Body of pancreas (tissue), 4 donors: Measurements from ENCODE around the gene CCND2.

ENCODE experiments used
- POLR2A ChIP-seq, 3 donors: fragments of 450-650 bp; IDR thresholded peaks; one replicate each; pipeline ENCODE4 v1.6.1; 2016; ENCODE audit warnings: antibody characterized with exemption in 3 of 3, mild to moderate bottlenecking in 2 of 3
- TF ChIP-seq, protein P1 (sequence below), 7 experiments: fragments of 450-650 bp in 4 of 7; fragments of 200-600 bp in 3 of 7; sonication (generic) in 3 of 7; IDR thresholded peaks; one replicate each; pipeline ENCODE4 v1.5.1; 2016 to 2019; ENCODE audit warnings: antibody characterized with exemption in 7 of 7

DNA sequence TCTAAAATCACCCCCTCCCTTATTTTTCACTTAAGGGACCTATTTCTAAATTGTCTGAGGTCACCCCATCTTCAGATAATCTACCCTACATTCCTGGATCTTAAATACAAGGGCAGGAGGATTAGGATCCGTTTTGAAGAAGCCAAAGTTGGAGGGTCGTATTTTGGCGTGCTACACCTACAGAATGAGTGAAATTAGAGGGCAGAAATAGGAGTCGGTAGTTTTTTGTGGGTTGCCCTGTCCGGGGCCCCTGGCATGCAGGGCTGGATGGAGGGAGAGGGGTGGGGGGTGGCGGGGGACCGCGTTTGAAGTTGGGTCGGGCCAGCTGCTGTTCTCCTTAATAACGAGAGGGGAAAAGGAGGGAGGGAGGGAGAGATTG, 300 bp upstream of the CCND2 start:
- TF ChIP-seq, protein P1, sequence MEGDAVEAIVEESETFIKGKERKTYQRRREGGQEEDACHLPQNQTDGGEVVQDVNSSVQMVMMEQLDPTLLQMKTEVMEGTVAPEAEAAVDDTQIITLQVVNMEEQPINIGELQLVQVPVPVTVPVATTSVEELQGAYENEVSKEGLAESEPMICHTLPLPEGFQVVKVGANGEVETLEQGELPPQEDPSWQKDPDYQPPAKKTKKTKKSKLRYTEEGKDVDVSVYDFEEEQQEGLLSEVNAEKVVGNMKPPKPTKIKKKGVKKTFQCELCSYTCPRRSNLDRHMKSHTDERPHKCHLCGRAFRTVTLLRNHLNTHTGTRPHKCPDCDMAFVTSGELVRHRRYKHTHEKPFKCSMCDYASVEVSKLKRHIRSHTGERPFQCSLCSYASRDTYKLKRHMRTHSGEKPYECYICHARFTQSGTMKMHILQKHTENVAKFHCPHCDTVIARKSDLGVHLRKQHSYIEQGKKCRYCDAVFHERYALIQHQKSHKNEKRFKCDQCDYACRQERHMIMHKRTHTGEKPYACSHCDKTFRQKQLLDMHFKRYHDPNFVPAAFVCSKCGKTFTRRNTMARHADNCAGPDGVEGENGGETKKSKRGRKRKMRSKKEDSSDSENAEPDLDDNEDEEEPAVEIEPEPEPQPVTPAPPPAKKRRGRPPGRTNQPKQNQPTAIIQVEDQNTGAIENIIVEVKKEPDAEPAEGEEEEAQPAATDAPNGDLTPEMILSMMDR (IDR thresholded peaks at IDR 0.05), result no peak
- TF ChIP-seq POLR2A (IDR thresholded peaks at IDR 0.05), result no peak
